Measurements from ENCODE around the gene OR10J5. TPM values are rescaled to one million over a fixed set of nuclear protein-coding genes. Genes with fewer than 3 reads are reported as not detected.
"Not testable (repeated sequence)": the region's sequence is repeated elsewhere in the genome, so short reads cannot be mapped to it uniquely, and the experiment has no call there.

Gene OR10J5
- total and polyA plus RNA-seq, 3 donors from 2014 or later = not detected

GRCh38 chr1:159509440-159510228, 26.2 kb downstream of the OR10J5 start:
- H3K4me1 ChIP-seq = no peaks in the 10 kb centered on the region
- H3K27ac ChIP-seq = no peak overlapping the region
- intact Hi-C loops (cut with DNase I; ENCODE audit: low total_unique reads) = no loop called here
- no peaks in the 10 kb centered on the region for H3K9me3 ChIP-seq
- no peaks in the 10 kb centered on the region for H3K27me3 ChIP-seq
- no peak for DNase-seq
- H3K36me3 ChIP-seq (ENCODE audit: low read depth, missing control alignments) = no peaks in the 10 kb centered on the region
- TF ChIP-seq, protein P1, sequence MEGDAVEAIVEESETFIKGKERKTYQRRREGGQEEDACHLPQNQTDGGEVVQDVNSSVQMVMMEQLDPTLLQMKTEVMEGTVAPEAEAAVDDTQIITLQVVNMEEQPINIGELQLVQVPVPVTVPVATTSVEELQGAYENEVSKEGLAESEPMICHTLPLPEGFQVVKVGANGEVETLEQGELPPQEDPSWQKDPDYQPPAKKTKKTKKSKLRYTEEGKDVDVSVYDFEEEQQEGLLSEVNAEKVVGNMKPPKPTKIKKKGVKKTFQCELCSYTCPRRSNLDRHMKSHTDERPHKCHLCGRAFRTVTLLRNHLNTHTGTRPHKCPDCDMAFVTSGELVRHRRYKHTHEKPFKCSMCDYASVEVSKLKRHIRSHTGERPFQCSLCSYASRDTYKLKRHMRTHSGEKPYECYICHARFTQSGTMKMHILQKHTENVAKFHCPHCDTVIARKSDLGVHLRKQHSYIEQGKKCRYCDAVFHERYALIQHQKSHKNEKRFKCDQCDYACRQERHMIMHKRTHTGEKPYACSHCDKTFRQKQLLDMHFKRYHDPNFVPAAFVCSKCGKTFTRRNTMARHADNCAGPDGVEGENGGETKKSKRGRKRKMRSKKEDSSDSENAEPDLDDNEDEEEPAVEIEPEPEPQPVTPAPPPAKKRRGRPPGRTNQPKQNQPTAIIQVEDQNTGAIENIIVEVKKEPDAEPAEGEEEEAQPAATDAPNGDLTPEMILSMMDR (IDR thresholded peaks at IDR 0.05) = no peak
- no peak for TF ChIP-seq POLR2A (IDR thresholded peaks at IDR 0.05)
- H3K4me3 ChIP-seq = no peak overlapping the region

DNA sequence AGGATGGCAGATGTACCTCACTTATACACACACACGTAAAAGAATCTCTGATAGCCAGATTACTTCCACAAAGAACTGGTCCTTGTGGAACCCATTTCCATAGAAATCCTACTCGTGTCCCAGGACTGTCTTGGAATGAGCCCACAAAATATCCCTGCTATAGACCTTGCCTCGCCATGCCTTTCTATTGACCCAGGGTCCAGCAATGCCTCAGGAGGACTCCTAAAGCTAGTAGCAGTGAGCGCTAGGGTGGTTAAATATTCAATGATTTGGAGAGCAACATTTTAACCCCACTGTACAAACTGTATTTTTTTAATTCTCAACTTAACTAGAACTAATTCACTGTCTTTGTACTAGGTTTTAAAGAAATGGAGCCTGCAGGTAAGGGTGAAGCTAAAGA, 26.9 kb downstream of the OR10J5 start:
- intact Hi-C loops (cut with DNase I; ENCODE audit: low total_unique reads) = no loop called here
- WGBS, 2 donors = 61 to 67% methylated on average over 4 of the region's 4 CpGs
- H3K27ac ChIP-seq = no peak overlapping the region
- H3K4me3 ChIP-seq = no peak overlapping the region
- H3K27me3 ChIP-seq = no peaks in the 10 kb centered on the region
- no peaks in the 10 kb centered on the region for H3K4me1 ChIP-seq
- H3K9me3 ChIP-seq = no peaks in the 10 kb centered on the region
- TF ChIP-seq, protein P1 (IDR thresholded peaks at IDR 0.05) = no peak
- no peak for TF ChIP-seq POLR2A (IDR thresholded peaks at IDR 0.05)
- no peak for DNase-seq
- H3K36me3 ChIP-seq (ENCODE audit: low read depth, missing control alignments) = no peaks in the 10 kb centered on the region

GRCh38 chr1:159505676-159506075, 30.1 kb downstream of the OR10J5 start:
- Histone ChIP-seq H3K4me3 (no peak overlapping the region), H3K9me3 (no peaks in the 10 kb centered on the region), H3K4me1 (no peaks in the 10 kb centered on the region), H3K27me3 (no peaks in the 10 kb centered on the region), H3K27ac (no peak overlapping the region), H3K36me3 (ENCODE audit: low read depth, missing control alignments) (no peaks in the 10 kb centered on the region)
- intact Hi-C loops (cut with DNase I; ENCODE audit: low total_unique reads) = no loop called here
- no peak for DNase-seq
- no peak for TF ChIP-seq POLR2A (IDR thresholded peaks at IDR 0.05)
- TF ChIP-seq, protein P1 (IDR thresholded peaks at IDR 0.05) = no peak

- no peaks in the 10 kb centered on the region for H3K36me3 ChIP-seq (ENCODE audit: low read depth, missing control alignments)
- 83 to 87% methylated on average over 1 of the region's 1 CpG for WGBS, 2 donors
- H3K27ac ChIP-seq = no peak overlapping the region
- no peaks in the 10 kb centered on the region for H3K27me3 ChIP-seq
- TF ChIP-seq, protein P1 (IDR thresholded peaks at IDR 0.05) = no peak
- TF ChIP-seq POLR2A (IDR thresholded peaks at IDR 0.05) = no peak
- intact Hi-C loops (cut with DNase I; ENCODE audit: low total_unique reads) = no loop called here
- DNase-seq = no peak
- no peaks in the 10 kb centered on the region for H3K4me1 ChIP-seq
- H3K4me3 ChIP-seq = no peak overlapping the region
- no peaks in the 10 kb centered on the region for H3K9me3 ChIP-seq
These were observed 34.7 kb downstream of the OR10J5 start for GRCh38 chr1:159501082-159501481.

DNA sequence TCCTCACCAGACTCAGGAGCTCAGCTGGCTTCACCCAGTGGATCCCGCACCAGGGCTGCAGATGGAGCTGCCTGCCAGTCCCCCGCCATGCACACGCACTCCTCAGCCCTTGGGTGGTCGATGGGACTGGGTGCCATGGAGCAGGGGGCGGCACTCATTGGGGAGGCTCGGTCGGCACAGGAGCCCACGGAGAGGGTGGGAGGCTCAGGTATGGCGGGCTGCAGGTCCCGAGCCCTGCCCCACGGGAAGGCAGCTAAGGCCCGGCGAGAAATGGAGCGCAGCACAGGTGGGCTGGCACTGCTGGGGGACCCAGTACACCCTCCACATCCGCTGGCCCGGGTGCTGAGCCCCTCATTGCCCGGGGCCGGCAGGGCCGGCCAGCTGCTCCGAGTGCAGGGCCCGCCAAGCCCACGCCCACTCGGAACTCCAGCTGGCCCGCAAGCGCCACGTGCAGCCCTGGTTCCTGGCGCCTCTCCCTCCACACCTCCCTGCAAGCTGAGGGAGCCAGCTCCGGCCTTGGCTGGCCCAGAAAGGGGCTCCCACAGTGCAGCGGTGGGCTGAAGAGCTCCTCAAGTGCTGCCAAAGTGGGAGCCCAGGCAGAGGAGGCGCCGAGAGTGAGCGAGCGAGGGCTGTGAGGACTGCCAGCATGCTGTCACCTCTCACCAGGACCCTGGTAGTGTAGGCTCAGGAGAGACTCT, 41.1 kb downstream of the OR10J5 start:
- H3K36me3 ChIP-seq (ENCODE audit: low read depth, missing control alignments); H3K4me1 ChIP-seq; H3K9me3 ChIP-seq; H3K27me3 ChIP-seq; H3K4me3 ChIP-seq; DNase-seq; H3K27ac ChIP-seq; intact Hi-C loops (cut with DNase I; ENCODE audit: low total_unique reads): not testable (repeated sequence)
- 74 to 75% methylated on average over 9 to 19 of the region's 33 CpGs for WGBS, 2 donors

Measured in testis (tissue), 3 donors.